Stomach (tissue), 4 donors: ENCODE data around the gene ING2.
"Not testable (repeated sequence)": the region's sequence is repeated elsewhere in the genome, so short reads cannot be mapped to it uniquely, and the experiment has no call there.

Experiments used
- EP300 ChIP-seq: sonication (generic); formaldehyde crosslinking; IDR thresholded peaks from one replicate; pipeline ENCODE4 v1.6.1; 2017; ENCODE audit warnings: antibody characterized with exemption
- POLR2A ChIP-seq, 4 donors: fragments of 450-650 bp; IDR thresholded peaks; one replicate each; pipeline ENCODE4 v1.6.1; 2016; ENCODE audit warnings: antibody characterized with exemption in 4 of 4, control low read depth in 2 of 4, mild to moderate bottlenecking in 1 of 4, moderate library complexity in 1 of 4
- POLR2AphosphoS5 ChIP-seq, 3 donors: sonication (generic); formaldehyde crosslinking; IDR thresholded peaks; one replicate each; pipeline ENCODE4 v1.6.1; 2016; ENCODE audit warnings: antibody characterized with exemption in 3 of 3
- TF ChIP-seq, protein P1 (sequence below), 7 experiments: fragments of 450-650 bp in 4 of 7; fragments of 200-600 bp in 3 of 7; sonication (generic) in 3 of 7; IDR thresholded peaks; one replicate each; pipeline ENCODE4 v1.5.1; 2016 to 2019; ENCODE audit warnings: antibody characterized with exemption in 7 of 7, control low read depth in 2 of 7, mild to moderate bottlenecking in 1 of 7

DNA sequence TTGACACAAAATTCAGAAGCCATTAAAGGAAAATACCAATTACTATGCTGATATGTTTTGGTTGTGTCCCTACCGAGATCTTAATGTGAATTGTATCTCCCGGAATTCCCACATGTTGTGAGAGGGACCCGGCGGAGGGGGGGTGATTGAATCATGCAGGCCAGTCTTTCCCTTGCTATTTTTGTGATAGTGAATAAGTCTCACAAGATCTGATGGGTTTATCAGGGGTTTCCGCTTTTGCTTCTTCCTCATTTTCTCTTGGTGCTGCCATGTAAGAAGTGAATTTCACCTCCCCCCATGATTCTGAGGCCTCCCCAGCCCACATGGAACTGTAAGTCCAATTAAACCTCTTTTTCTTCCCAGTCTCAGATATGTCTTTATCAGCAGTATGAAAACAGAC lies 39.0 kb upstream of the ING2 start:
- not testable (repeated sequence) for TF ChIP-seq POLR2A (IDR thresholded peaks at IDR 0.05); EP300; POLR2AphosphoS5 (IDR thresholded peaks at IDR 0.05)
- TF ChIP-seq, protein P1, sequence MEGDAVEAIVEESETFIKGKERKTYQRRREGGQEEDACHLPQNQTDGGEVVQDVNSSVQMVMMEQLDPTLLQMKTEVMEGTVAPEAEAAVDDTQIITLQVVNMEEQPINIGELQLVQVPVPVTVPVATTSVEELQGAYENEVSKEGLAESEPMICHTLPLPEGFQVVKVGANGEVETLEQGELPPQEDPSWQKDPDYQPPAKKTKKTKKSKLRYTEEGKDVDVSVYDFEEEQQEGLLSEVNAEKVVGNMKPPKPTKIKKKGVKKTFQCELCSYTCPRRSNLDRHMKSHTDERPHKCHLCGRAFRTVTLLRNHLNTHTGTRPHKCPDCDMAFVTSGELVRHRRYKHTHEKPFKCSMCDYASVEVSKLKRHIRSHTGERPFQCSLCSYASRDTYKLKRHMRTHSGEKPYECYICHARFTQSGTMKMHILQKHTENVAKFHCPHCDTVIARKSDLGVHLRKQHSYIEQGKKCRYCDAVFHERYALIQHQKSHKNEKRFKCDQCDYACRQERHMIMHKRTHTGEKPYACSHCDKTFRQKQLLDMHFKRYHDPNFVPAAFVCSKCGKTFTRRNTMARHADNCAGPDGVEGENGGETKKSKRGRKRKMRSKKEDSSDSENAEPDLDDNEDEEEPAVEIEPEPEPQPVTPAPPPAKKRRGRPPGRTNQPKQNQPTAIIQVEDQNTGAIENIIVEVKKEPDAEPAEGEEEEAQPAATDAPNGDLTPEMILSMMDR (IDR thresholded peaks at IDR 0.05) = not testable (repeated sequence)
